Esophagus squamous epithelium (tissue), 5 donors: ENCODE measurements around the gene FAM20C. TPM values are rescaled to one million over a fixed set of nuclear protein-coding genes. Genes with fewer than 3 reads are reported as not detected.

Experiments used
- DNase-seq: peaks from one replicate; lab custom pipeline; 2025; lab: John Stamatoyannopoulos, UW
- H3K27ac ChIP-seq, 4 donors: fragments of 200-600 bp; sonication (generic); one replicate each; pipeline ENCODE4 v1.5.1; 2016 to 2019; ENCODE audit warnings: mild to moderate bottlenecking in 1 of 4
- H3K27me3 ChIP-seq, 4 donors: fragments of 200-600 bp; sonication (generic); 1 replicate in 3 of 4; 2 replicates in 1 of 4; pipeline versions ENCODE4 v1.5.1 to v1.6.0; 2017 to 2021; ENCODE audit warnings: antibody characterized with exemption in 1 of 4
- H3K36me3 ChIP-seq, 3 donors: fragments of 200-600 bp; sonication (generic); one replicate each; pipeline ENCODE4 v1.5.1; 2016 to 2019
- H3K4me1 ChIP-seq, 3 donors: fragments of 200-600 bp; sonication (generic); one replicate each; pipeline ENCODE4 v1.5.1; 2017 to 2019
- H3K4me3 ChIP-seq, 4 donors: fragments of 200-600 bp; sonication (generic); 1 replicate in 3 of 4; 2 replicates in 1 of 4; pipeline ENCODE4 v1.5.1; 2016 to 2019; ENCODE audit warnings: mild to moderate bottlenecking in 2 of 4, moderate library complexity in 1 of 4
- H3K9me3 ChIP-seq, 3 donors: fragments of 200-600 bp; sonication (generic); one replicate each; pipeline ENCODE4 v1.5.1; 2016 to 2019
- POLR2A ChIP-seq, 4 donors: fragments of 450-650 bp; IDR thresholded peaks; one replicate each; pipeline ENCODE4 v1.6.1; 2017; ENCODE audit warnings: antibody characterized with exemption in 4 of 4, mild to moderate bottlenecking in 4 of 4, moderate library complexity in 3 of 4
- WGBS, 2 donors: methylation state at CpG; one replicate each; pipeline ENCODE4 v1.1.5; 2018; 5-methylcytosine and 5-hydroxymethylcytosine counted together
- intact Hi-C: fragments of 100-400 bp; cut with DNase I; formaldehyde crosslinking; loops from one replicate; pipeline ENCODE4 v1.15.0; 2022
- total RNA-seq, 4 donors: library from RNA; depleted of rRNA; stranded (reverse); fragments of >200 nt; gene quantifications; one replicate each; pipeline ENCODE4 v1.1.0, GENCODE V29; 2016
- TF ChIP-seq, protein P1 (sequence below), 6 experiments: fragments of 450-650 bp in 4 of 6; fragments of 200-600 bp in 2 of 6; sonication (generic) in 2 of 6; IDR thresholded peaks; one replicate each; pipeline ENCODE4 v1.5.1; 2016 to 2019; ENCODE audit warnings: antibody characterized with exemption in 6 of 6, mild to moderate bottlenecking in 4 of 6, moderate library complexity in 4 of 6
- donor health status: DM: yes; HTN: yes; CAD: no.

FAM20C gene
- total RNA-seq, 4 donors from 2014 or later = 8.5 to 16.0 (median 13.7) TPM

- H3K27ac ChIP-seq = no peak overlapping the region
- peaks cover 9 to 24% (median 11%) of the 10 kb centered on the region in 3 donors for H3K4me1 ChIP-seq
- no peak for DNase-seq
- TF ChIP-seq, protein P1, sequence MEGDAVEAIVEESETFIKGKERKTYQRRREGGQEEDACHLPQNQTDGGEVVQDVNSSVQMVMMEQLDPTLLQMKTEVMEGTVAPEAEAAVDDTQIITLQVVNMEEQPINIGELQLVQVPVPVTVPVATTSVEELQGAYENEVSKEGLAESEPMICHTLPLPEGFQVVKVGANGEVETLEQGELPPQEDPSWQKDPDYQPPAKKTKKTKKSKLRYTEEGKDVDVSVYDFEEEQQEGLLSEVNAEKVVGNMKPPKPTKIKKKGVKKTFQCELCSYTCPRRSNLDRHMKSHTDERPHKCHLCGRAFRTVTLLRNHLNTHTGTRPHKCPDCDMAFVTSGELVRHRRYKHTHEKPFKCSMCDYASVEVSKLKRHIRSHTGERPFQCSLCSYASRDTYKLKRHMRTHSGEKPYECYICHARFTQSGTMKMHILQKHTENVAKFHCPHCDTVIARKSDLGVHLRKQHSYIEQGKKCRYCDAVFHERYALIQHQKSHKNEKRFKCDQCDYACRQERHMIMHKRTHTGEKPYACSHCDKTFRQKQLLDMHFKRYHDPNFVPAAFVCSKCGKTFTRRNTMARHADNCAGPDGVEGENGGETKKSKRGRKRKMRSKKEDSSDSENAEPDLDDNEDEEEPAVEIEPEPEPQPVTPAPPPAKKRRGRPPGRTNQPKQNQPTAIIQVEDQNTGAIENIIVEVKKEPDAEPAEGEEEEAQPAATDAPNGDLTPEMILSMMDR (IDR thresholded peaks at IDR 0.05) = no peak
- TF ChIP-seq POLR2A (IDR thresholded peaks at IDR 0.05) = no peak
- WGBS, 2 donors = 57 to 59% methylated on average over 4 to 8 of the region's 21 CpGs
- no peaks in the 10 kb centered on the region for H3K9me3 ChIP-seq
- peaks cover 19 to 96% (median 31%) of the 10 kb centered on the region in 4 donors for H3K27me3 ChIP-seq
- H3K36me3 ChIP-seq = no peaks in the 10 kb centered on the region
- intact Hi-C loops = no loop called here
- H3K4me3 ChIP-seq = no peak overlapping the region
Measured at GRCh38 chr7:291373-292092, 99.2 kb downstream of the FAM20C start.

DNA sequence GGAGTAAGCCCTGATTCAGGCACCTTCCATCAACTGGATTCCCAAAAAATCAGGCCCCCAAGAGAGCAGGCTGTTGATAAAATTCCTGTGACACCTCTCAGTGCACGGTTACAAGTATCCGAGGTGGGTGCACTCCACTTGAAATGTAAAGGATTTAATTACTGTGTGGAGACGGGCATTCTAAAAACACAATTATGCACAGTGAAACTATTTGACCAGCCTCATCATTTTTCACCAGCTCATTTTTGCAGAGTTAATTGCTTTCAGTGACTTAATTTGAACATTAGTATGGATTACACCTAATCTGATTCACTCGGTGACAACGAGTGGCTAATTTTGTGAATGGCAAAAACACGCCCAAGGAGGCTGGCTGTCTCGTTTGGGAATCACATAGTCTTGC, 99.9 kb downstream of the FAM20C start:
- no peaks in the 10 kb centered on the region for H3K9me3 ChIP-seq
- peaks cover 9 to 24% (median 11%) of the 10 kb centered on the region in 3 donors for H3K4me1 ChIP-seq
- H3K4me3 ChIP-seq = no peak overlapping the region
- DNase-seq = no peak
- intact Hi-C loops = no loop called here
- H3K27me3 ChIP-seq = peaks cover 19 to 91% (median 31%) of the 10 kb centered on the region in 4 donors
- no peak for TF ChIP-seq POLR2A (IDR thresholded peaks at IDR 0.05)
- TF ChIP-seq, protein P1 (IDR thresholded peaks at IDR 0.05) = no peak
- no peak overlapping the region for H3K27ac ChIP-seq
- H3K36me3 ChIP-seq = no peaks in the 10 kb centered on the region
- 53 to 74% methylated on average over 7 of the region's 7 CpGs for WGBS, 2 donors

GRCh38 chr7:292826-293225, 100.5 kb downstream of the FAM20C start:
- no peak overlapping the region for H3K4me3 ChIP-seq
- H3K9me3 ChIP-seq = no peaks in the 10 kb centered on the region
- intact Hi-C loops = no loop called here
- 74 to 89% methylated on average over 7 to 10 of the region's 15 CpGs for WGBS, 2 donors
- peaks cover 9 to 24% (median 11%) of the 10 kb centered on the region in 3 donors for H3K4me1 ChIP-seq
- H3K27ac ChIP-seq = no peak overlapping the region
- TF ChIP-seq, protein P1 (IDR thresholded peaks at IDR 0.05) = no peak
- TF ChIP-seq POLR2A (IDR thresholded peaks at IDR 0.05) = no peak
- H3K27me3 ChIP-seq = peaks cover 19 to 88% (median 31%) of the 10 kb centered on the region in 4 donors
- no peak for DNase-seq
- no peaks in the 10 kb centered on the region for H3K36me3 ChIP-seq

- TF ChIP-seq, protein P1 (IDR thresholded peaks at IDR 0.05) = no peak
- no peak for TF ChIP-seq POLR2A (IDR thresholded peaks at IDR 0.05)
- Histone ChIP-seq H3K27me3 (peaks cover 19 to 84% (median 29%) of the 10 kb centered on the region in 4 donors), H3K9me3 (no peaks in the 10 kb centered on the region), H3K36me3 (no peaks in the 10 kb centered on the region), H3K27ac (no peak overlapping the region), H3K4me3 (no peak overlapping the region), H3K4me1 (peaks cover 9 to 24% (median 11%) of the 10 kb centered on the region in 3 donors)
- WGBS, 2 donors = 79 to 81% methylated on average over 16 to 18 of the region's 23 CpGs
- intact Hi-C loops = no loop called here
- no peak for DNase-seq
Measured at GRCh38 chr7:293681-294439, 101.5 kb downstream of the FAM20C start.
